ENCODE data around the gene LYPD8. TPM values are rescaled to one million over a fixed set of nuclear protein-coding genes. Genes with fewer than 3 reads are reported as not detected.

Gene LYPD8
- total RNA-seq, 3 donors from 2014 or later: not detected

DNA sequence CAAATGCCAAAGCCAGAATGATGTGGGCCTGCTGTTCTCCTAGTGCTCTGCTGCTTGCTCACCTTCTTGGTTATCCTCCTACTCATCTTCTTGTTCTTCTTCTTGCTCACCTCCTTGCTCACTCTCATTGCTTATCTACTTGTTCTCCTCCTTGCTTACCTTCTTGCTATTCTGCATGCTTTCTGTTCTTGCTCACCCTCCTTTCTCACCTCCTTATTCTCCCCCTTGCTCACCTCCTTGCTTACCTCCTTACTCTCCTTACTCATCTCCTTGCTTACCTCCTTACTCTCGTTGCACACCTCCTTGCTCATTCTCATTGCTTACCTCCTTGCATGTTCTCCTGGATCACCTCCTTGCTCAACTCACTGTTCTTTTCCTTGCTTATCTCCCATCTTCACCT, 52.8 kb downstream of the LYPD8 start, which contains the start of gene OR14I1:
TSS of gene OR14I1 (minus strand) at position 53 of the 400 bp plus-strand sequence.
- DNase-seq (no peak), ATAC-seq (no peak)
- Mint-ChIP-seq H3K36me3 (ENCODE audit: insufficient read depth) (no peaks in the 10 kb centered on the region), H3K4me3 (no peak within 1 kb of the TSS), H3K27me3 (ENCODE audit: low read depth) (peaks cover 13% of the 10 kb centered on the region), H3K4me1 (ENCODE audit: low read depth) (no peaks in the 10 kb centered on the region), H3K9me3 (no peaks in the 10 kb centered on the region)

GRCh38 chr1:248699099-248699498, 56.5 kb downstream of the LYPD8 start:
- ATAC-seq: no peak
- H3K27me3 Mint-ChIP-seq (ENCODE audit: low read depth): peaks cover 7% of the 10 kb centered on the region

DNA sequence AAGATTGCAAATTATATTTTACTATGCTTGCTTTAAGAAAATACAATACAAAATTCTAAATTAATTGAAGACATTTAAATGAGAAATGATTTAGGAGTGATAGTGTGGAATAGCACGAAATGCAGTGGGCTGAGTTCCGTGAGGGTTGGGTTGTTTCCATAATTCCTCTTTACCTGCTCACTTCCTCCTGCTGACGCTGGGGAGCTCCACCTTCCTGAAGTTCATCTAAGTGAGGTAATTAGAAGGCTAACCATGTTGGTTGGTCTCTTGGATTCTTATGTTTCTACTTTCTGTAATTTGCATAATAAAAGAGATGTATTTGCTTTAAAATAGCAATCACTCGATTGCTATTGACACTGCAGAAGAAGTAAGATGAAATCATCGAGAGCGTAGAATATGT, 57.7 kb downstream of the LYPD8 start:
- no peak for DNase-seq
- peaks cover 7% of the 10 kb centered on the region for H3K27me3 Mint-ChIP-seq (ENCODE audit: low read depth)

More at GRCh38 chr1:248699099-248699498, 56.5 kb downstream of the LYPD8 start:
- no peak for DNase-seq
- Mint-ChIP-seq H3K9me3 (no peaks in the 10 kb centered on the region), H3K36me3 (ENCODE audit: insufficient read depth) (no peaks in the 10 kb centered on the region), H3K4me1 (ENCODE audit: low read depth) (no peaks in the 10 kb centered on the region), H3K4me3 (no peak overlapping the region)

GRCh38 chr1:248696774-248697173, 58.8 kb downstream of the LYPD8 start:
- Mint-ChIP-seq H3K9me3 (no peaks in the 10 kb centered on the region), H3K4me1 (ENCODE audit: low read depth) (no peaks in the 10 kb centered on the region), H3K36me3 (ENCODE audit: insufficient read depth) (no peaks in the 10 kb centered on the region), H3K4me3 (no peak overlapping the region), H3K27me3 (ENCODE audit: low read depth) (peaks cover 7% of the 10 kb centered on the region)
- DNase-seq: no peak
- no peak for ATAC-seq

More for the DNA sequence above, 57.7 kb downstream of the LYPD8 start:
- no peak for ATAC-seq
- Mint-ChIP-seq H3K4me1 (ENCODE audit: low read depth) (no peaks in the 10 kb centered on the region), H3K36me3 (ENCODE audit: insufficient read depth) (no peaks in the 10 kb centered on the region), H3K4me3 (no peak overlapping the region), H3K9me3 (no peaks in the 10 kb centered on the region)

GRCh38 chr1:248696261-248696660, 59.3 kb downstream of the LYPD8 start:
- no peaks in the 10 kb centered on the region for H3K4me1 Mint-ChIP-seq (ENCODE audit: low read depth)

DNA sequence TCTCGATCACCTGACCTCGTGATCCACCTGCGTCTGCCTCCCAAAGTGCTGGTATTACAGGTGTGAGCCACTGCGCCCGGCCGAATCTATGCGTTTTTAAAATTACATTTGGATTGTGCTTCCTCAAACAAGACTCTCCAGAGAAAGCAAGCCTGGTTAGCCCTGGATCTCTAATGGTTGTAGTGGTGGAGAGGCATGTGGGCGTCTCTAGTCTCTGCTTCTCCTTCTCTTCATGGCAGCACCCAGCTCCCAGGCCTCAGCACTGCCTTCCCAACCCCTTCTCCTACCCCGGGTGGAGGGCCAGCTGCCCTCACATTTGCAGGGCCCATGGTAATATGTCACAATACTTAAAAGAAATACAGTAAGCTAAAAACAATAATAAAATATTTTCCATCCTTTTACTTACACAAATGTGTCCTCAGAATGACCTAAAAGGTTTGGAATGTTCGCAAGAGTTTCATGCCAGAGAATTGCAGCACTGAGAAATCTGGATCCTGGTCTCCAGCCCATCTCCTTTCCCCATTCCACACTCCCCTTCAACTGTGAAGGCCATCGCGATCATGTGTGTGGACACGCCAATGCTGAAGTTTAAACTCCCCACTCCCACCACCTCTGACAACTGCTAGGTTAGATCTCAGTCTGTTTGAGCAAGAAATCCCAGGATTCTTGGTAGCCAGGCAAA, 60.0 kb downstream of the LYPD8 start:
- ATAC-seq (no peak), DNase-seq (no peak)
- peaks cover 7% of the 10 kb centered on the region for H3K27me3 Mint-ChIP-seq (ENCODE audit: low read depth)
- H3K36me3 Mint-ChIP-seq (ENCODE audit: insufficient read depth): no peaks in the 10 kb centered on the region
- H3K9me3 Mint-ChIP-seq: peaks cover 3% of the 10 kb centered on the region
- no peaks in the 10 kb centered on the region for H3K4me1 Mint-ChIP-seq (ENCODE audit: low read depth)
- H3K4me3 Mint-ChIP-seq: no peak overlapping the region

More at GRCh38 chr1:248696261-248696660, 59.3 kb downstream of the LYPD8 start:
- Mint-ChIP-seq H3K4me3 (no peak overlapping the region), H3K9me3 (no peaks in the 10 kb centered on the region), H3K36me3 (ENCODE audit: insufficient read depth) (no peaks in the 10 kb centered on the region), H3K27me3 (ENCODE audit: low read depth) (peaks cover 7% of the 10 kb centered on the region)
- DNase-seq: no peak
- ATAC-seq: no peak

GRCh38 chr1:248691567-248692155, 63.9 kb downstream of the LYPD8 start:
- DNase-seq: no peak
- Mint-ChIP-seq H3K27me3 (ENCODE audit: low read depth) (peaks cover 4% of the 10 kb centered on the region), H3K36me3 (ENCODE audit: insufficient read depth) (no peaks in the 10 kb centered on the region), H3K4me1 (ENCODE audit: low read depth) (peaks cover 3% of the 10 kb centered on the region), H3K9me3 (peaks cover 9% of the 10 kb centered on the region), H3K4me3 (no peak overlapping the region)
- ATAC-seq: no peak

Other genes with a start within 250 kb of the LYPD8 start
- not detected for gene OR2G6, start 247.7 kb downstream of the LYPD8 start, total RNA-seq
- not detected for gene OR2T29, start 193.0 kb downstream of the LYPD8 start, total RNA-seq
- not detected for gene OR2T34, start 181.0 kb downstream of the LYPD8 start, total RNA-seq
- gene OR2T10, start 158.1 kb downstream of the LYPD8 start, total RNA-seq: not detected
- not detected for gene OR2T11, start 120.7 kb downstream of the LYPD8 start, total RNA-seq
- gene OR2T35, start 110.5 kb downstream of the LYPD8 start, total RNA-seq: not detected
- not detected for gene OR2T27, start 100.2 kb downstream of the LYPD8 start, total RNA-seq
- gene OR14I1, start 53.0 kb downstream of the LYPD8 start, total RNA-seq: not detected
- gene SH3BP5L, start 70.2 kb upstream of the LYPD8 start, total RNA-seq: 10 to 100 TPM; 14.9 to 16.4 (median 16.1) TPM
- 10 to 100 TPM; 35.9 to 38.3 (median 37.2) TPM for gene ZNF672, start 82.5 kb upstream of the LYPD8 start, total RNA-seq
- gene ZNF692, start 103.3 kb upstream of the LYPD8 start, total RNA-seq: 10 to 100 TPM; 59.8 to 72.6 (median 70.1) TPM
- gene PGBD2, start 150.5 kb upstream of the LYPD8 start, total RNA-seq: 1 to 10 TPM; 3.4 to 4.7 (median 4.0) TPM